C4-2B (cell line): ENCODE results near the gene ADGRD2.

ENCODE experiments used
- H3K27ac ChIP-seq: fragments of 450-650 bp; 2 replicates; pipeline ENCODE4 v1.5.1; 2017
- CTCF ChIP-seq: fragments of 450-650 bp; conservative IDR thresholded peaks from 2 replicates; pipeline ENCODE4 v1.5.1; 2017; ENCODE audit warnings: mild to moderate bottlenecking
- ZFX ChIP-seq: fragments of 450-650 bp; IDR thresholded peaks from 2 replicates; pipeline ENCODE4 v1.6.1; 2017

The ADGRD2 gene

GRCh38 chr9:124522121-124523098 is 72.2 kb downstream of the ADGRD2 start:
- TF ChIP-seq CTCF (no peak), ZFX (no peak)
- H3K27ac ChIP-seq: no peak overlapping the region

DNA sequence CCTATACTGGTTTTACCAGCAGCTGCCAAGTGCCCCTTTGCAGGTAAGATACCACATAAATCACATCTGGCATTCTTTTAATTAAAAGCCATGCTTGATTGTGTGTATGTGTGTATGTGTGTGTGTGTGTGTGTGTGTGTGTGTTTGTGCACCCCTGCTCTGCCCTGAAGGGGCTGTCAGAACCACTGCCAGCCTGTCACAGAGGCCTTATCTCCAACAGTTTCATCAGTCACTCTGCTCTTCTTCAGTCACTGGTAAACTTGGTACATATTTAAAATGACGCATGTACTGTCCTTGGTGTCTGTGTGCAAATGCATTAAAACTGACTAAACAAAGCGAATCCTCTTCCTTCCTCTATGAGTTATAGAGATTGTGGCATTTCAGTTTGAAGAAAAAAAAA is 75.9 kb downstream of the ADGRD2 start:
- TF ChIP-seq ZFX: no peak
- no peak for TF ChIP-seq CTCF

DNA sequence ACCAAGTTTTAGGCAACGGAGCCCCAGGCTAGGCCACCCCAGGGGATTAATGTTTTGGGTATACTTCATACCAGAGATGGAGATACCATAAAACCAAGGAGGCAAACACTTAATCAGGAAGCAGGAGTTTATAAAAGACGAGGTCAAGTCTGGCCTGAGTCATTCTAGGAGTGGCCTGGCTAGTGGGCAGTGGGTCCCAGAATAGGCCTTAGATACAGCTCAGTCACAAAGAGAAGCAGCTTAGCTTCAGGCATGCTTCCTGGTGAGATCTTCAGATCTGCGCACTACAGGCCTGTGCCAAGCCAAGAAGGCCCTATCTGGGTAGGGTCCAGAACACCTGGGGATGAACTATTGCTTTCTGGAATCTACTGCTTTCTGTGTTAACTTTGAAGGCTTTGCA is 77.5 kb downstream of the ADGRD2 start:
- no peak for TF ChIP-seq ZFX
- TF ChIP-seq CTCF: no peak
- no peak overlapping the region for H3K27ac ChIP-seq

More for the DNA sequence above, 75.9 kb downstream of the ADGRD2 start:
- no peak overlapping the region for H3K27ac ChIP-seq
